Measurements from ENCODE around the gene NCAPH2.
"Not testable (repeated sequence)": the region's sequence is repeated elsewhere in the genome, so short reads cannot be mapped to it uniquely, and the experiment has no call there.

NCAPH2 gene

GRCh38 chr22:50532824-50533796, 25.1 kb downstream of the NCAPH2 start:
- Mint-ChIP-seq H3K27me3 (ENCODE audit: low read depth) (no peaks in the 10 kb centered on the region), H3K36me3 (ENCODE audit: low read depth) (peaks cover 15% of the 10 kb centered on the region), H3K9me3 (no peaks in the 10 kb centered on the region), H3K4me3 (peak overlapping the region; percentile 82), H3K4me1 (ENCODE audit: low read depth) (peaks cover 37% of the 10 kb centered on the region), H3K27ac (peak overlapping the region; percentile 91)

DNA sequence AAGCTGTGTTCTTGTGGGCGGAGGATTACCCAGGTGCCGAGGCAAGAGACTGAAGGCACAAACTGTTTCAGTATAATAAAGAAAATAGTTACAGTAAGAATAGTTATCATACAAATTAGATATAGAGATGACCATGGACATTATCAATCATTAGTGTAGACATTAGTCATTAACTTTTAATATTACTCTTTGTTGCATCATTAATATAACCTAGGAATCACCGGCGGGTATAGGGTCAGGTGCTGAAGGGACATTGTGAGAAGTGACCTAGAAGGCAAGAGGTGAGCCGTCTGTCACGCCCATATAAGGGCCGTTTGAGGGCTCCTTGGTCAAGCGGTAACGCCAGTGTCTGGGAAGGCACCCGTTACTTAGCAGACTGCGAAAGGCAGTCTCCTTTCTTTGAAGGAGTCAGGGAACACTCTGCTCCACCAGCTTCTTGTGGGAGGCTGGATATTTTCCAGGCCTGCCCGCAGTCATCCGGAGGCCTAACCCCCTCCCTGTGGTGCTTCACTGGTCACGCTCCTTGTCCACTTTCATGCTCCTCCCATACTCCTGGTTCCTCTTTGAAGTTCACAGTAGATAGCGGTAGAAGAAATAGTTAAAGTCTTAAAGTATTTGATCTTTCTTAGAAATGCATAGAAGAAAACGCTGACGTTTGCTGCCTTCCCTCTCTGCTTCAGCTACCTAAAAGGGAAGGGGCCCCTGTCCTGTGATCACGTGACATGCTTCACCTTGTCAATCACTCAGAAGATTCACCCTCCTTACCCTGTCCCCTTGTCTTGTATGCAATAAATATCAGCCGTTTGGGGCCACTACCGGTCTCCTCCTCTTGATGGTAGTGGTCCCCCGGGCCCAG, 26.1 kb downstream of the NCAPH2 start:
- not testable (repeated sequence) for H3K9me3 Mint-ChIP-seq; H3K27me3 Mint-ChIP-seq (ENCODE audit: low read depth)
- peak overlapping the region; percentile 36 for H3K4me3 Mint-ChIP-seq
- H3K27ac Mint-ChIP-seq = peak overlapping the region; percentile 91
- H3K36me3 Mint-ChIP-seq (ENCODE audit: low read depth) = peaks cover 12% of the 10 kb centered on the region
- peaks cover 34% of the 10 kb centered on the region for H3K4me1 Mint-ChIP-seq (ENCODE audit: low read depth)

DNA sequence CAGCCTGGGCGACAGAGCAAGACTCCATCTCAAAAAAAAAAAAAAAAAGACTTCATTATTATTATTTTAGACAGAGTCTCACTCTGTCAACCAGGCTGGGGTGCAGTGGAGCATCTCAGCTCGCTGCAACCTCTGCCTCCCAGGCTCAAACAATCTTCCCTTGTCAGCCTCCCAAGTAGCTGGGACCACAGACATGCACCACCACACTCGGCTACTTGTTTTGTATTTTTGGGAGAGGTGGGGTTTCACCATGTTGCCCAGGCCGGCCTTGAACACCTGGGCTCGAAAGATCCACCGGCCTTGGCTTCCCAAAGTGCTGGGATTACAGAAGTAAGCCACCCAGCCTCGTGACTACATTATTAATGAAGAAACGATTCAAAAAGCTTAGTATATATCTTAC, 27.1 kb downstream of the NCAPH2 start:
- no peak overlapping the region for H3K4me3 Mint-ChIP-seq

GRCh38 chr22:50536226-50536625, 28.2 kb downstream of the NCAPH2 start:
- no peaks in the 10 kb centered on the region for H3K27me3 Mint-ChIP-seq (ENCODE audit: low read depth)
- peak overlapping the region; percentile 52 for H3K27ac Mint-ChIP-seq
- H3K36me3 Mint-ChIP-seq (ENCODE audit: low read depth) = peaks cover 17% of the 10 kb centered on the region
- no peak overlapping the region for H3K4me3 Mint-ChIP-seq
- peaks cover 53% of the 10 kb centered on the region for H3K4me1 Mint-ChIP-seq (ENCODE audit: low read depth)
- no peaks in the 10 kb centered on the region for H3K9me3 Mint-ChIP-seq

More for the DNA sequence above, 27.1 kb downstream of the NCAPH2 start:
- Mint-ChIP-seq H3K36me3 (ENCODE audit: low read depth) (peaks cover 12% of the 10 kb centered on the region), H3K9me3 (no peaks in the 10 kb centered on the region), H3K27ac (peak overlapping the region; percentile 31), H3K27me3 (ENCODE audit: low read depth) (no peaks in the 10 kb centered on the region), H3K4me1 (ENCODE audit: low read depth) (peaks cover 44% of the 10 kb centered on the region)

- Mint-ChIP-seq H3K4me3 (peak overlapping the region; percentile 70), H3K9me3 (no peaks in the 10 kb centered on the region), H3K27me3 (ENCODE audit: low read depth) (no peaks in the 10 kb centered on the region), H3K4me1 (ENCODE audit: low read depth) (peaks cover 63% of the 10 kb centered on the region), H3K36me3 (ENCODE audit: low read depth) (peaks cover 19% of the 10 kb centered on the region), H3K27ac (peak overlapping the region; percentile 99)
Measured at GRCh38 chr22:50537765-50538164, 29.7 kb downstream of the NCAPH2 start.

GRCh38 chr22:50540381-50540780, 32.4 kb downstream of the NCAPH2 start:
- Mint-ChIP-seq H3K36me3 (ENCODE audit: low read depth) (peaks cover 17% of the 10 kb centered on the region), H3K4me3 (peak overlapping the region; percentile 61), H3K27ac (peak overlapping the region; percentile 99), H3K9me3 (no peaks in the 10 kb centered on the region), H3K4me1 (ENCODE audit: low read depth) (peaks cover 57% of the 10 kb centered on the region), H3K27me3 (ENCODE audit: low read depth) (no peaks in the 10 kb centered on the region)

DNA sequence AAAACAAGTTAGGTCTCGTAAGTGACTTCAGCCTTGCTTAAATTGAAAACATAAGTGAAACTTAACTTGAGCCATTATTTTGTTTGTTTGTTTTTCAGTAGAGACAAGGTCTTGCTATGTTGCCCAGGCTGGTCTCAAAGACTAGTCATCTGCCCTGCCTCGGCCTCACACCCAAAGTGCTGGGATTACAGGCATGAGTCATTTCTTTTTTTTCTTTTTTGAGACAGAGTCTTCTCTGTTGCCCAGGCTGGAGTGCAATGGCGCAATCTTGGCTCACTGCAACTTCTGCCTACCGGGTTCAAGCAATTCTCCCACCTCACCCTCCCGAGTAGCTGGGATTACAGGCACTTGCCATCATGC, 33.6 kb downstream of the NCAPH2 start:
- H3K4me1 Mint-ChIP-seq (ENCODE audit: low read depth) = peaks cover 65% of the 10 kb centered on the region
- not testable (repeated sequence) for H3K4me3 Mint-ChIP-seq

GRCh38 chr22:50542416-50542927, 34.4 kb downstream of the NCAPH2 start:
- Mint-ChIP-seq H3K36me3 (ENCODE audit: low read depth) (peaks cover 15% of the 10 kb centered on the region), H3K27ac (peak overlapping the region; percentile 99), H3K4me1 (ENCODE audit: low read depth) (peaks cover 62% of the 10 kb centered on the region), H3K9me3 (no peaks in the 10 kb centered on the region), H3K27me3 (ENCODE audit: low read depth) (no peaks in the 10 kb centered on the region), H3K4me3 (peak overlapping the region; percentile 43)

More for the DNA sequence above, 33.6 kb downstream of the NCAPH2 start:
- not testable (repeated sequence) for H3K27me3 Mint-ChIP-seq (ENCODE audit: low read depth); H3K9me3 Mint-ChIP-seq
- H3K36me3 Mint-ChIP-seq (ENCODE audit: low read depth) = peaks cover 17% of the 10 kb centered on the region
- peak overlapping the region; percentile 99 for H3K27ac Mint-ChIP-seq

GRCh38 chr22:50544078-50544745, 36.2 kb downstream of the NCAPH2 start:
- H3K27ac Mint-ChIP-seq = peak overlapping the region; percentile 86
- peak overlapping the region; percentile 37 for H3K4me3 Mint-ChIP-seq
- H3K9me3 Mint-ChIP-seq = no peaks in the 10 kb centered on the region
- peaks cover 55% of the 10 kb centered on the region for H3K4me1 Mint-ChIP-seq (ENCODE audit: low read depth)
- no peaks in the 10 kb centered on the region for H3K27me3 Mint-ChIP-seq (ENCODE audit: low read depth)
- peaks cover 10% of the 10 kb centered on the region for H3K36me3 Mint-ChIP-seq (ENCODE audit: low read depth)

DNA sequence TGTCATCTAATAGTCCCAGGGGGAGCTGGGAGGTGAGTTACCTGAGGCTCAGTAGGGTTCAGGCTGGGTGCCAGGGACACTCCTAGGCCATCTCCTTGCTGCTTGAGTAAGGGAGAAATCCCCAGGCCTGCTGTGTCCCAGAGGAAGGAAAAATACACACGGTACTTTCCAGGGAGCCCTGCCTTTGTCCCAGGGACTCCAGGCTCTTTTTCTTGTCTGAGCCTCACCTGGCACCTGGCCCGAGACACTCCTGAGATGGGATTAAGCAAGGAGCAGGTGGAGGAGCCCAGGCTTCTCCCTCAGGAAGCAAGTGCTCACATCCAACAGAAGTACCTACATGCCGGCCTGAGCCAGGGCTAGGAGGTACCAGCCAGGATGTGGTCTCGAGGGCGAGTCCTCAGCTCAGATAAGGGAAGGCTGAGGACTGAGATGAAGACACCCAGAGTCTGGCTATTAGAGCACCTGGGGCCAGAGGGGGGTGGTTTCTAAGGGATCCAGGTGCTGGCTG, 36.8 kb downstream of the NCAPH2 start:
- peaks cover 49% of the 10 kb centered on the region for H3K4me1 Mint-ChIP-seq (ENCODE audit: low read depth)
- H3K9me3 Mint-ChIP-seq = no peaks in the 10 kb centered on the region
- no peaks in the 10 kb centered on the region for H3K27me3 Mint-ChIP-seq (ENCODE audit: low read depth)
- peaks cover 10% of the 10 kb centered on the region for H3K36me3 Mint-ChIP-seq (ENCODE audit: low read depth)
- H3K4me3 Mint-ChIP-seq = peak overlapping the region; percentile 37
- H3K27ac Mint-ChIP-seq = peak overlapping the region; percentile 86

- H3K4me1 Mint-ChIP-seq (ENCODE audit: low read depth) = peaks cover 51% of the 10 kb centered on the region
- peaks cover 11% of the 10 kb centered on the region for H3K36me3 Mint-ChIP-seq (ENCODE audit: low read depth)
- peak within 1 kb of the TSS; percentile 58 for H3K4me3 Mint-ChIP-seq
- peak within 1 kb of the TSS; percentile 86 for H3K27ac Mint-ChIP-seq
- no peaks in the 10 kb centered on the region for H3K27me3 Mint-ChIP-seq (ENCODE audit: low read depth)
- H3K9me3 Mint-ChIP-seq = no peaks in the 10 kb centered on the region
Measured at GRCh38 chr22:50545522-50546325, 37.7 kb downstream of the NCAPH2 start, which contains the start of gene KLHDC7B. Gene KLHDC7B, plus strand, starts transcription at chr22:50545899. Its CDS starts 345 bp downstream, at chr22:50546244.

GRCh38 chr22:50546326-50547262, 38.6 kb downstream of the NCAPH2 start:
- Mint-ChIP-seq H3K27ac (peak overlapping the region; percentile 55), H3K4me1 (ENCODE audit: low read depth) (peaks cover 45% of the 10 kb centered on the region), H3K36me3 (ENCODE audit: low read depth) (peaks cover 13% of the 10 kb centered on the region), H3K27me3 (ENCODE audit: low read depth) (no peaks in the 10 kb centered on the region), H3K9me3 (no peaks in the 10 kb centered on the region), H3K4me3 (peak overlapping the region; percentile 58)
